ENCODE data around the gene AMH. TPM values are rescaled to one million over a fixed set of nuclear protein-coding genes. Genes with fewer than 3 reads are reported as not detected.

Gene AMH
- total and polyA plus RNA-seq, 2 of the 4 experiments (the other 2 are of a cell fraction) = 0.86 TPM; not detected in 1

DNA sequence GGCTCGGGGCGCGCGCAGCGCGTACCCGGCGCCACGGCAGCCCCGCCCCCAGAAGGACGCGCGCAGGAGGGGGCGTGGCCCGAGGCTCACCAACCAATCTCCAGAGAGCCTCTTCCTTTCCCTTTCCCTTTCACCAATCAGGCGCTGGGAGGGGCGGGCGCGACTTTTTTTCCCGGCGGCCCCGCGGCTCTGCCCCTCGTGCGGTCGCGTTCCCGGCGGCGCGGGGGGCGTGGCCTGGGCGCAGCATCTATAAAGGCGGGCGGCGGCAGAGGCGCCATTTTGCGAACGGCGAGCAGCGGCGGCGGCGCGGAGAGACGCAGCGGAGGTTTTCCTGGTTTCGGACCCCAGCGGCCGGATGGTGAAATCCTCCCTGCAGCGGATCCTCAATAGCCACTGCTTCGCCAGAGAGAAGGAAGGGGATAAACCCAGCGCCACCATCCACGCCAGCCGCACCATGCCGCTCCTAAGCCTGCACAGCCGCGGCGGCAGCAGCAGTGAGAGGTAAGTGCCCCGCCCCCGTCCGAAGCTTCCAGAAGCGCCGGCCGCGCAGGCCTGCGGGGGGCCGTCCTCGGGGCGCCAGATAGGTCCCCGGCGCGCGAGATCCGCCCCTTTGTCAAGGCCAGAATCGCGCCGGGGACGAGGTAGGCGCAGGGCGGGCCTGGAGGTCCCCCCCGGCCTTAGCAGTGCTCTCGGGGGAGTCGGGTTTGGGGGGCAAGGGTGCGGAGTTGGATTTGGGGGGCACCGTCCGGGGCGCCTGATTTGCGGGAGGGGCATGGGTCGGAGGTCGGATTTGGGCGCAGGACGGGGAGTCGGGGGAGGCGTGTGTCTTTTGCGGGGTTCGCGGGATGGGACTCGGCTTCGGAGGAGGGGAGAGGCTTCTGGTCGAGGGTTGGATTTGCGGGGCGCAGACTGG lies 20.4 kb downstream of the AMH start:
- peak overlapping the region; percentile 96 for H2AFZ ChIP-seq (replicated peaks; ENCODE audit: low read length, poor library complexity)
- TF ChIP-seq, protein P1, sequence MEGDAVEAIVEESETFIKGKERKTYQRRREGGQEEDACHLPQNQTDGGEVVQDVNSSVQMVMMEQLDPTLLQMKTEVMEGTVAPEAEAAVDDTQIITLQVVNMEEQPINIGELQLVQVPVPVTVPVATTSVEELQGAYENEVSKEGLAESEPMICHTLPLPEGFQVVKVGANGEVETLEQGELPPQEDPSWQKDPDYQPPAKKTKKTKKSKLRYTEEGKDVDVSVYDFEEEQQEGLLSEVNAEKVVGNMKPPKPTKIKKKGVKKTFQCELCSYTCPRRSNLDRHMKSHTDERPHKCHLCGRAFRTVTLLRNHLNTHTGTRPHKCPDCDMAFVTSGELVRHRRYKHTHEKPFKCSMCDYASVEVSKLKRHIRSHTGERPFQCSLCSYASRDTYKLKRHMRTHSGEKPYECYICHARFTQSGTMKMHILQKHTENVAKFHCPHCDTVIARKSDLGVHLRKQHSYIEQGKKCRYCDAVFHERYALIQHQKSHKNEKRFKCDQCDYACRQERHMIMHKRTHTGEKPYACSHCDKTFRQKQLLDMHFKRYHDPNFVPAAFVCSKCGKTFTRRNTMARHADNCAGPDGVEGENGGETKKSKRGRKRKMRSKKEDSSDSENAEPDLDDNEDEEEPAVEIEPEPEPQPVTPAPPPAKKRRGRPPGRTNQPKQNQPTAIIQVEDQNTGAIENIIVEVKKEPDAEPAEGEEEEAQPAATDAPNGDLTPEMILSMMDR (conservative IDR thresholded peaks at IDR 0.05; ENCODE audit: low read depth, low read length) = no peak
- TF ChIP-seq MAFK (IDR thresholded peaks at IDR 0.05; ENCODE audit: low read depth, low read length) (no peak), NFE2L2 (IDR thresholded peaks at IDR 0.05; ENCODE audit: low read depth, low read length) (no peak), RCOR1 (IDR thresholded peaks at IDR 0.05; ENCODE audit: insufficient replicate concordance, low read length) (no peak), SMC3 (IDR thresholded peaks at IDR 0.05; ENCODE audit: low read depth, low read length) (no peak), MXI1 (IDR thresholded peaks at IDR 0.05; ENCODE audit: borderline replicate concordance, low read depth, low read length) (0 out of 2 replicates have a peak, but pooled peaks have one; percentile 26), POLR2A (IDR thresholded peaks at IDR 0.05; ENCODE audit: low read depth, low read length) (peak; percentile 99), BHLHE40 (IDR thresholded peaks at IDR 0.05; ENCODE audit: low read depth, low read length) (peak; percentile 67), RAD21 (IDR thresholded peaks at IDR 0.05; ENCODE audit: low read length) (no peak), CHD1 (IDR thresholded peaks at IDR 0.05; ENCODE audit: low read depth, low read length) (0 out of 2 replicates have a peak, but pooled peaks have one; percentile 48), FOS (IDR thresholded peaks at IDR 0.05; ENCODE audit: low read depth, low read length) (no peak)
- TF ChIP-seq, protein P2, sequence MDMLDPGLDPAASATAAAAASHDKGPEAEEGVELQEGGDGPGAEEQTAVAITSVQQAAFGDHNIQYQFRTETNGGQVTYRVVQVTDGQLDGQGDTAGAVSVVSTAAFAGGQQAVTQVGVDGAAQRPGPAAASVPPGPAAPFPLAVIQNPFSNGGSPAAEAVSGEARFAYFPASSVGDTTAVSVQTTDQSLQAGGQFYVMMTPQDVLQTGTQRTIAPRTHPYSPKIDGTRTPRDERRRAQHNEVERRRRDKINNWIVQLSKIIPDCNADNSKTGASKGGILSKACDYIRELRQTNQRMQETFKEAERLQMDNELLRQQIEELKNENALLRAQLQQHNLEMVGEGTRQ (IDR thresholded peaks at IDR 0.05; ENCODE audit: low read depth, low read length) = peak; percentile 63
- TF ChIP-seq, protein P3, sequence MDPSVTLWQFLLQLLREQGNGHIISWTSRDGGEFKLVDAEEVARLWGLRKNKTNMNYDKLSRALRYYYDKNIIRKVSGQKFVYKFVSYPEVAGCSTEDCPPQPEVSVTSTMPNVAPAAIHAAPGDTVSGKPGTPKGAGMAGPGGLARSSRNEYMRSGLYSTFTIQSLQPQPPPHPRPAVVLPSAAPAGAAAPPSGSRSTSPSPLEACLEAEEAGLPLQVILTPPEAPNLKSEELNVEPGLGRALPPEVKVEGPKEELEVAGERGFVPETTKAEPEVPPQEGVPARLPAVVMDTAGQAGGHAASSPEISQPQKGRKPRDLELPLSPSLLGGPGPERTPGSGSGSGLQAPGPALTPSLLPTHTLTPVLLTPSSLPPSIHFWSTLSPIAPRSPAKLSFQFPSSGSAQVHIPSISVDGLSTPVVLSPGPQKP (IDR thresholded peaks at IDR 0.05; ENCODE audit: borderline replicate concordance, low read depth, low read length) = no peak

More for the DNA sequence above, 20.4 kb downstream of the AMH start:
- in situ Hi-C loops (cut with MboI; ENCODE audit: low sequenced_read_pairs) (loop anchor here (10.0 kb wide), 1 partner anchor 345 kb away; no protein-coding TSS in a partner anchor), dilution Hi-C loops (cut with HindIII; ENCODE audit: low sequenced_read_pairs, unreplicated experiment) (no loop called here), intact Hi-C loops (cut with micrococcal nuclease) (loop anchor here (5.0 kb wide), 1 partner anchor 112 kb away; no protein-coding TSS in a partner anchor)
- Histone ChIP-seq H3K79me1 (ENCODE audit: low read depth in 1 of 2, low read length in 2 of 2) (peaks cover 7 to 36% of the 10 kb centered on the region in 2 experiments), H2BK15ac (ENCODE audit: low read depth, low read length) (no peak overlapping the region), H3K9me3 (ENCODE audit: control insufficient read depth, insufficient read depth, low read length) (no peaks in the 10 kb centered on the region), H2BK120ac (ENCODE audit: low read depth, low read length) (no peak overlapping the region), H4K91ac (ENCODE audit: insufficient read depth, low read depth, low read length) (no peak overlapping the region; the same call in 1 of the 2 replicates), H4K5ac (ENCODE audit: low read depth, low read length) (no peak overlapping the region), H3K23ac (ENCODE audit: low read depth, low read length) (peak overlapping the region; percentile 93), H3K4me3 (ENCODE audit: insufficient read depth, low read depth, low read length) (peak overlapping the region; percentile 72), H3K36me3 (ENCODE audit: control insufficient read depth, insufficient read depth, low read length) (peaks cover 23% of the 10 kb centered on the region), H3K27me3 (ENCODE audit: control insufficient read depth, insufficient read depth, low read length) (no peaks in the 10 kb centered on the region), H3K27ac (ENCODE audit: insufficient read depth, low read length) (peak overlapping the region; percentile 90), H3K4me1 (ENCODE audit: control insufficient read depth, insufficient read depth, low read length) (peaks cover 15% of the 10 kb centered on the region), H3K18ac (ENCODE audit: low read depth, low read length) (no peak overlapping the region; the same call in 1 of the 2 replicates), H3K14ac (replicated peaks; ENCODE audit: low read depth, low read length) (peak overlapping the region; percentile 98), H2AK9ac (replicated peaks; ENCODE audit: low read depth, low read length, poor library complexity) (peak overlapping the region; percentile 95), H3K4me2 (ENCODE audit: low read depth, low read length) (no peak overlapping the region), H2BK5ac (ENCODE audit: low read depth, low read length, poor library complexity, severe bottlenecking) (peak overlapping the region; percentile 67), H3K4ac (ENCODE audit: low read depth, low read length) (peak overlapping the region; percentile 89), H4K20me1 (ENCODE audit: insufficient read depth, low read length) (peaks cover 52% of the 10 kb centered on the region), H2AK5ac (ENCODE audit: low read depth, low read length) (peak overlapping the region; percentile 94), H3K56ac (ENCODE audit: extremely low read depth, insufficient read depth, low read length) (peak overlapping the region; percentile 66; the same call in 1 of the 2 replicates), H4K8ac (ENCODE audit: low read depth in 2 of 2, low read length in 2 of 2) (peak overlapping the region in 1 of 2 experiments; percentile 56; a peak in 3 of 4 replicates), H3K9ac (ENCODE audit: low read depth, low read length) (peak overlapping the region; percentile 96), H3K9me1 (ENCODE audit: insufficient read depth, low read length) (no peaks in the 10 kb centered on the region; the same call in 1 of the 2 replicates), H2BK20ac (ENCODE audit: low read depth, low read length) (no peak overlapping the region)
- BruUV-seq (replicated peaks) = no TSS peak
- ATAC-seq (ENCODE audit: low read depth) (peak; percentile 89), DNase-seq (peak; percentile 93)
- POLR2A ChIA-PET (ENCODE audit: unreplicated experiment) = interaction anchor here (1.0 kb wide), 2 partner anchors 10 to 30 kb away, joined by 4 to 5 read pairs; no protein-coding TSS in a partner anchor
- CTCF ChIA-PET = no interaction called here
- 0% methylated on average over 56 of the region's 103 CpGs; no CpG with 5 or more reads in 1 of the 2 experiments for WGBS, 2 experiments (ENCODE audit: extremely low coverage in 2 of 2, insufficient read length in 1 of 2)

Measured in IMR-90 (cell line).